NCI-H2029 (cell line): ENCODE data around the gene ARHGAP29.
"Not testable (repeated sequence)": the region's sequence is repeated elsewhere in the genome, so short reads cannot be mapped to it uniquely, and the experiment has no call there.

Source experiments
- DNase-seq: peaks from one replicate; lab custom pipeline; 2025; lab: John Stamatoyannopoulos, UW

Gene ARHGAP29

DNA sequence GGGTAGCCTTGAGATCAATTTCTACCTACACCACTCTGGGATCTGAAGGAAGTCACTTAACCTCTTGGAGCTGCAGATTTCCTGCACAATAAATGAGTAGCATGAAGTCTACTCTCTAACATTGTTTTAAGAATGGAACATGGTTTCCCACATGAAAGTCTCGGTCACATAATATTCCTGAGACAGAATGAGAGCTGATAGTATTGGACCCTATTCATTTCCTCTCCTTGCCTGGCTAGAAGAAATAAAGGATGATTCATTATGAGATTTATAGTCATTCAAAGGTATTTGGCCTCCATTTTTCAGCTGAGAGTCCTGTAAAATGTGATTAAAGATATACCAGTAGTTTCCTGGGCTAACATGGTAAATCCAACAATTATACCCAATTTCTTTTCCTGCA, 56.7 kb downstream of the ARHGAP29 start:
- DNase-seq: no peak

DNA sequence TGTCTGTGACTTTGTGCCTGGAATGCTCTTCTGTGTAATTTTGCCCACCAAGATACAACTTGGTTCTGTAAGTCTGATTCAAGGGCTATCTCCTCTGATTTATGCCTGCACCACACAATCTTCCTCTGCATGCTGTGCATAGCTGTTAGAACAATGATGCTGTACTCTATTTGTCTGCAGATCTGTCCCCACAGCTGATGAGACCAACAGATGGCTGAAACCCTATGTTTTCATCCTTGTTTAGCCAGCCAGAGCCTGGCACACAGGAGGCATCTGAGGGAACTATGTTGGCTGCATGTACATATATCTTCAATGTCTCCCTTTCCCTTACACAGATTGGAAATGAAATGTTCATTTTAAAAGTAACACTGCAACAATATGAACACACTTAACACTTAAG, 58.5 kb downstream of the ARHGAP29 start:
- DNase-seq: no peak

DNA sequence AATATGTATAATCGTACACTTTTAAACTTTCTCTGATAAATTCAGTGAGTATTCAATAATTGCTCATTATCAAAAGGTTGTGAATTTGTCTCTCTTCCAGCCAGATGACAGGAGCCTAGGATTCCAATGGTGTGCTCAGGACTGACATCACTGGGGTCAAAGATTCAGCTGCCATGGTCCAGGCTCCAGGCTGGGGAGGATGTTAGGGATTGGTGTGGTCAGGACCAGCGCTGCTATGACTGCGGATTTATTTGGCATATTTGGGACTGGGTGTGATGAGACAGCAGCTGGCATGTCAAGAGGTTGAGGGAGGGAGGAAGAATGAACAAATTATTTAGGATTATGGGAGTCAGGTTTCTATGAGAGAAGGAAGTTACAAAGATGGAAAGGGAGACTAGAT, 68.3 kb downstream of the ARHGAP29 start:
- no peak for DNase-seq

DNA sequence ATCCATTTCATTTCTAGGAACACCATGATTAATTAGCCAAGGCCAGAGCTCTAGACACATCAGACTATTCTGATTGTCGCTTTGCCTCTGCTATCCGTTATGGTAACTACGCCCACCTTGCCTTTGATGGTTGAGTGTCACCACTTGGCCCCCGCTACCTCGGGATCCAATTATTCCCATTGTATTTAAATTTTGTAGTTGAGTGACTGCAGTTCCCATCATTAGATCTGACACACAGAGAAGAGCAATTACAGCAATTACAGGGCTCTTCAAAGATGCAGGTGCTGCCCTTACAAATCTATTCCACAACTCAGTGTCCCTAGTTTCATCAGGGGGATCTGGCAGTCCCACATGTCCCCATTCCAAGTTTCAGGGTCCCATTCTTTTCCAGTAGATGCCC, 71.5 kb downstream of the ARHGAP29 start:
- DNase-seq: no peak

DNA sequence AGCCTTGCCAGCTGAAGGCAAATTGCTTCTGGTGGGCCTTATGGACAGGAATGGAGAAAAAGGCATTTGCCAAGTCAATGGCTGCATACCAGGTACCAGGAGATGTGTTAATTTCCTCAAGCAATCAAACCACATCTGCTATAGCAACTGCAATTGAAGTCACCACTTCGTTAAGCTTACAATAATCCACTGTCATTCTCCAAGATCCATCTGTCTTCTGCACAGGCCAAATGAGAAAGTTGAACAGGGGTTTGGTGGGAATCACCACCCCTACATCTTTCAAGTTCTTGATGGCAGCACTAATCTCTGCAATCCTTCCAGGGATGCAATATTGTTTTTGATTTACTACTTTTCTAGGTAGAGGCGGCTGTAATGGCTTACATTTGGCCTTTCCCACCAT, 72.5 kb downstream of the ARHGAP29 start:
- DNase-seq: not testable (repeated sequence)

DNA sequence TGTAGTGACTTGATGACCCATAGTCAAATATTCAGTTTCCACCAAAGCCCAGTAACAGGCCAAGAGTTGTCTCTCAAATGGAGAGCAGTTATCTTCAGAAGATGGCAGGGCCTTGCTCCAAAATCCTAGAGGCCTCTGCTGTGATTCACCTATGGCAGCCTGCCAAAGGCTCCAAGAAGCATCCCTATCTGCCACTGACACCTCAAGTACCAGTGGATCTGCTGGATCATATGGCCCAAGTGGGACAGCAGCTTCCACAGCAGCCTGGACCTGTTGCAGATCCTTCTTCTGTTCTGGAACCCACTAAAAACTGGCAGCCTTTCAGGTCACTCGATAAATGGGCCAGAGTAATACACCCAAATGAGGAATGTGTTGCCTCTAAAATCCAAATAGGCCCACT, 73.3 kb downstream of the ARHGAP29 start:
- DNase-seq: not testable (repeated sequence)

DNA sequence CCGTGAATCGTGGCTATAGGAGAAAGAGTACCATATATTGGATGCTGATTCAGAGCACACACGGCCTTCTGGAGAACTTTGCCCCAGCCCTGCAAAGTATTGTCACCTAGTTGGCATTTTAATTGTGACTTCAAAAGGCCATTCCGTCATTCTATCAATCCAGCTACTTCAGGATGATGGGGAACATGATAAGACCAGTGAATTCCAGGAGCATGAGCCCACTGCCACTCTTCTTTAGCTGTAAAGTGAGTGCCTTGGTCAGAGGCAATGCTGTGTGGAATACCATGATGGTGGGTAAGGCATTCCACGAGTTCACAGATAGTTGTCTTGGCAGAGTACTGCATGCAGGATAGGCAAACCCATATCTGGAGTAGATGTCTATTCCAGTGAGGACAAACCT, 74.1 kb downstream of the ARHGAP29 start:
- not testable (repeated sequence) for DNase-seq

DNA sequence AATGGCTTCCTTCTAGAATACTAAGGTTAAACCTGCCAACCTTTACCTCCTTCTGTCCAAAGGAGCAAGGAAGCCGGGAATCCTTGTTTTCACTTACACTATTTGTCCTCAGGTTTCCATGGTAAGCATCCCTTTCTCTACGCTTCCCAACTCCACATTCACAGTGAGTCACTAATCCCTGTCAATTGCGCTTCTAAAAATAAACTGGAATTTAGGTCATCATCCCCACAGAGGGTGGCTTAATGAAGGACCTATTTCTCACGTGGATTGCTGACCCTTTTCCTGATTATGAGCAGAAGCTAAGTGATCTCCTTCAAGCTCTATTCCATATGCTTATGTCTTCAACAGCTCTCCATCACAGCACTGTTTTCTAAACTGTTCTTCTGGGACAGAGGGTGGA, 76.6 kb downstream of the ARHGAP29 start:
- DNase-seq: no peak

DNA sequence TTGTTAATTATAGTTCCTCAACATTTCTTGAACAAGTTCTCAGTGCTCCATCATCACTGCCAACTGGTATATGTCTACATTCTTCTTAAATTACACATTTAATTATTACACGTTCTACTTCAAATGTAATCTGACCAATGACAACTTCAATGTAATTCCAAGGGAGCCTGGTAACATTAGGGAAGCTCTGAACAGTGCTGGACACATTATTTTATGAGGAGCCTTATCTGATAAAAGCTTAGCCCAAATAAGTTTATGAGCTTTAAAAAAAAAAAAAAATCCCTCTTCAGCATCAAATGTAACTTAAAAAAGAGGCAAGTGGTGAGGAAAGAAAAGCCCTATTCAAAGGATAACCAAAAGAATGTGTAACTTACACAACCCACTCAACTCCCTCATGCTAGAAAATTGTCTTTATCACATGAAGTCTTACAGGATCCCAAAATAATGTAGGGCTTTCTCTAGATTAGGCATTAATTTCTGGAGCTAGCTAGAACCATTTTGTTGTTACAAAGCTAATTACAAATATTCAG, 81.2 kb downstream of the ARHGAP29 start:
- no peak for DNase-seq

DNA sequence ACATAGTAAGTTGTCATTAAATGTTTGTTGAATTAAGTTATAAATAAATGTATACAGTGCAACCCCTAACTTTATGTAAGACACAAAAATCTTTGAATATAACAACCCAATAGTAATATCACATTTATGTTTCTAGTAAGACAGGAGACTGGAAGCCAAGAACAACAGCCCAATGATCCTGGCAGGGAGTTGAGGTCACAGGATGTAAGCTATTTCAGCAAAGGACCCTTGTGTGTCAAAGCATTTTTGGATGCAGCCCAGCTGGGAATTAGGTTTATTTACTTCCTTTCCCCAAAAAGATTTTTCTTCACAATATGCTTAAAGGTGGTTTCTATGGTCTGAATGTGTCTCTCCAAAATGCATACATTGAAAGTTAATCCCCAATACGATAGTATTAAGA, 82.4 kb downstream of the ARHGAP29 start:
- DNase-seq: peak; percentile 3

DNA sequence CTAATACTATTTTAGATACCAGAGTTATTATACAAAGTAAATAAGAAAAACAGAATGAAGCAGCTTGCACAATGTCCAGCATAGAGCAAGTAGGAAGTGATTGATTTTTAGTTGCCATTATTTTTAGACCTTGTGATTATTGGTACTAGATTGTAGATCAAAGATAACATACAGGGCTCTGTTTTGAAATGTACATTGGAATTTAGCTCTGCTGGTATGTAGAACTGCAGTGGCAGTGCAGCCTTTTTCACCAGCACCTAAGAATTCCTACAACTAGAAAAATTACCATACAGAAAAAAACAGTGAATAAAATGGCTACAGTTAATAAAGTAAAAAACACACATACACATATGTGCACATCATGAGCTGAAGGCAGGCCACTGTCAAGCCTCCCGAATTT, 84.3 kb downstream of the ARHGAP29 start:
- no peak for DNase-seq

DNA sequence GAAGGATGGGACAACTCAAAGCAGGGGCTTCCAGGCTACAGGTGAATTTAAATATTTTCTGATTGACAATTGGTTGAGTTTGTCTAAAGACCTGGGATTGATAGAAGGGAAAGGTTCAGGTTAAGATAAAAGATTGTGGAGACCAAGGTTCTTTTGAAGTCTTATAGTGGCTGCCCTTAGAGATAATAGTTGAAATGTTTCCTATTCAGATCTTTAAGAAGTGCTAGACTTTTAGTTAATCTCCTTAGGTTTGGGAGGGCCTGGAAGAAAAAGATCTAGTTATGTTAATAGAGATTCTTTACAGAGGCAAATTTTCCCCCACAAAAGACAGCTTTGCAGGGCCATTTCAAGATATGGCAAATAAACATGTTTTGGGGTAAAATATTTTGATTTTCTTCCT, 88.2 kb downstream of the ARHGAP29 start:
- not testable (repeated sequence) for DNase-seq

DNA sequence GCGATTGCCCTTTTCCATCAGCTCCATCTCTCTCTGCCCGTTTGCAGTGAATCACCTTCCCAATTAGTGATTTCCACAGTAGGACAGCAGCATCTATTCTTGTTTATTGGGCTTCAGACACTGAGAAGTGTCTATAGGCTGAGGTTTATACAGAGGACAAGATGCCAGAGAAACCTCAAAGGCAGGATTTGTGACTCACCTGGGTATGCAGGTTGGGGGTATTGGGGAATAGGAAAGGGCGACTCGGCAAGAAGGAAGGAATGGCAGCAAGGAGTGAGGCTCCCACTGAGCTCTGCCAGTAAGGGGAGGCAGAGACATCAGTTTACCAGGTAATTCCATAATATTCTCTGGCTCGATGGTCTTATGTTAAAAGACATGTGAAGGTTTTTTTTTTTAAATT, 91.1 kb downstream of the ARHGAP29 start:
- no peak for DNase-seq

DNA sequence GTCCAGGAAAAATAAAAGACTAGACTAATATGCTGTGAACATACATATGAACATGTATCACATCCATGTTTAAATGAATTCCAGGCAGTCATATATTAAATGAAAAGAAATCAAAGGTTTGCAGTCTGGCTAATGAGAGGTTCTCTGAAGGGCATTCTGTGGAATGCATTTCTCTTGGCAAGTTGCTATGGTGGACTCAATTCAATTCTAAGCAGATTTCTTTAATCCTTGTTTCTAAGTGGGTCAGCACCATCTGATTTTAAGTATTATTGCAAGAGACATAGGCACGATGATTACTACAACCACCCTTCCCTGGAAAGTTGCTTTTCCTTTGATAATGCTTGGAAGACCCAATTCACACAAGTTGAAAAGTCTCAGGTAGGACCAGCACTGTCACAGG, 92.5 kb downstream of the ARHGAP29 start:
- DNase-seq: no peak

DNA sequence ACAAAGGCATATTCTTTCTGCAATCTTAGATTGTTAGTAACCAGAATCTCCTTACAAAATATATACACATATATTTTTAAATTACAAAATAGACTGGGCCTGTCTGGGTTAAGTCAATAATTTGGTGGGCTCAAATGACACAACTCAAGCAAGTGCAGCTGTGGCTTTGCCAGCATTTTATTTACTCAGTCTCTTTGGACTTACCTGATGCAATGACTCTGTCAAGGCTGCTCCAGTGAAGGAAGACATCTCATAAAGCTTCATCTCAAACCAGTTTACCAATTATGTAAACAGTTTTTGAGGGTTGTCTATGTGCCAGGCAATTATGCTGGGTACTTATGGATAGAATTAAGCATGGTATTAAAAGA, 93.6 kb downstream of the ARHGAP29 start:
- peak; percentile 91 for DNase-seq

DNA sequence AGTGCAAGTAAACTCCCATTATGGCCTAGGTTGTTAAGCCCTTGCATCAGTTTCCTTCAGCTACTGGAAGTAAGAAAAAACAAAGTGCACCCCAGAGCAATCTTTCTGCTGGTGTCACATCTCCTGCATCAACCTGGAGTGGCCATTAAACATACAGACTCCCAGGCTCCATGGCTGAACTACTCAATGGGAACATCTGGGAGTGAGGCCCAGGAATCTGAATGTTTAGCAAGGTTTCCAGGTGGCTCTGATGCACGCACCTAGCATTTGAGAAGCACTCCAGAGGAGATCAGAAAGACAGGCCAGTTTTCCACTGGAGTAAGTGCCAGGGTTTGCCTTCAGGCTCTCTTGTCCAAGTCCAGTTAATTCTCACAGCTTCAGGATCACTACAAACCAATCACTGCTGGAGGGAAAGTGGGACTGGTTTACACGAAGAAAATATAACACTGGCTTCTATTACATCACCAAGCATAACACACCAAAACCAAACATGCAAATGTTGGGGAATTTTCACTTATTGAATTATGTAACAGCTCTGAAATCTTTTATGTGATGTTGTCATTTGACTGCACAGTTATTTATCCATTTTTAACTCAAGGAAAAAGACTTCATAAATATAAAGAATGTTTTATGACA, 94.1 kb downstream of the ARHGAP29 start:
- DNase-seq: peak; percentile 57

DNA sequence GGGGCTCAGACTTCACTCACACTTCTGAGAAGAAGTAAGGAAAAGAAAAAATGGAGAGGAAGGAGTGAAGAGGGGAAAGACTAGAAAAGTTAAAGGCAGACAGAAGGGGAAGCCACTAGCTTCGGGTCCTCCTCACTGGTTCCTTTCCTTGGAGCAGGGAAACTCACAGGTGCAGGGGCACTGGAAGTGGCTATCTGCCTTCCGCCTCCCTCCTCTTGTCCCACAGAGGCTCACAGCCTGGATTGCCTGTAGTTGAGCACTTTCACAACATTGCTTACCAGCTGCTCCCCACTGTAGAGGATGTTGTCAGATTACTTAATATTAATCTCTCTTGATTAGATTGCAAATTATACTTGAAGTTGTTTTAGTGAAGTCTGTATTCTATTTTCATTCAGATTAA, 94.8 kb downstream of the ARHGAP29 start:
- DNase-seq: no peak

DNA sequence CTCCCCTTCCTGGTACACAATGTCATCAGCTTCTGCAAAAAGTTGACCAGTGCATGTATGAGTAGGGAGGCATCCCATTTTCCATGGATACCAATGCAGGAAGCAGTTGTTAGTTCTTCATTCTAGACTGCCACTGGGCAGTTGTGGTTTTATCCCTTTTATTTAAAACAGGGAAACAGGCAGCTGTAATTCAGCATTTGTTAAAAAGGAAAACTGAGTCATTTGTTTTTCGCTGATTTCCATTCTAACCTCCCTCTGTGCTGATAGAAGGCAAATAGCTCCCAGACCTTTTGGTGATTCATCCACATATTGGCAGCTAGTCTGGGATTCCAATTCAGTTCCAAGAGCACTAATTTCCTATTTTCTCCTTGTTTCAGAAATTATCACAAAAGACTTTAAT, 95.4 kb downstream of the ARHGAP29 start:
- no peak for DNase-seq

DNA sequence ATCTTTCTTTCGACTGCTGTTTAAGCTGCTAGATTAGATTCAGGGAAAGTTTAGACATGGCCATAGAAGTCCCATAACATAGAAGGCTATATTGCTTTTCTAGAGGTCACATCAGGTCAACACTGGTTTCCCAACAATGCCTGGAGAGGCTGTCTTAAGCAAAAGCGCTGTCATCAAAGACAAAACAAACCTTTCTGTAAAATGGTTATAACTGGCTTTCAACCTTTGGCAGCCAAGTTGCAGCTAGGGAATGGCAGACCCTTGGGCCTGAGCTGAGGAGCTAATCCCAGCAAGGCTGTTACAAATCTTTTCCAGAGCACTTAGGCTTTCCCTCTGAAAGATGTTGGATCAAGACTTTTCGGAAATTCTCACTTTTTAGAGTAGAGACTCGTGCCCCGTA, 105.3 kb downstream of the ARHGAP29 start:
- no peak for DNase-seq

DNA sequence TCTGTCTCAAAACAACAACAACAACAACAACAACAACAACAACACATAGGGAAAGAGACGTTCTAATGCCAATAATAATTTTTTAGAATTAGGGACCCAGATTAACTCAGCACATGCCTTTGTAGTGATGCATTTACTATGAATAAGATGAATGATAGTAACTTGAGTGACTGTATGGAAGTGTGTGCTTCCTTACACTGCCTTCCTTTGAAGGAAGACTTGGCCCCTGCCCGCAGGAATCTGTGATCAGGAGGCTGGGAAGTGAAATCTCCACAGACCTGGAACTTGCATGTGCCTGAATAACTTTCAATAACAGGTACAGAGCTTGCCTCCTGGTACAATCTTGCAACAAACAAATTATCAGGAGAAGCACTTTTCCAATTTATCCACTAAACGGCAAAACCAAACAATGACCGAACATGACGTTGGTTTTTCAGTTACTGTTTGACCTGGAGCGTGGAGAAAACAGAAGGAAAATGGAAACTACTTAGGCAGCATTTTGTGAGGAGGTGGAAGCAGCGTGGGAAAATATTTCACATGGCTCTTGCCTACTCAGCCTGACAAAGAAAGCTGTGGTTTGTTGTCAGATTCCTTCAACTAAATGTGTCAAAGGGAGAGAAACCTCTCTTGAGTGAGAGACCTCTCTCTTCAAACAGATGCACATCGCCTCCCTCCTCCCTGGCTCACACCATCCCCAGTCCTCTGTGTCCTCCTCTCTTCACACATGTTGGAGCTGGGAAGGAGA, 106.4 kb downstream of the ARHGAP29 start:
- no peak for DNase-seq

DNA sequence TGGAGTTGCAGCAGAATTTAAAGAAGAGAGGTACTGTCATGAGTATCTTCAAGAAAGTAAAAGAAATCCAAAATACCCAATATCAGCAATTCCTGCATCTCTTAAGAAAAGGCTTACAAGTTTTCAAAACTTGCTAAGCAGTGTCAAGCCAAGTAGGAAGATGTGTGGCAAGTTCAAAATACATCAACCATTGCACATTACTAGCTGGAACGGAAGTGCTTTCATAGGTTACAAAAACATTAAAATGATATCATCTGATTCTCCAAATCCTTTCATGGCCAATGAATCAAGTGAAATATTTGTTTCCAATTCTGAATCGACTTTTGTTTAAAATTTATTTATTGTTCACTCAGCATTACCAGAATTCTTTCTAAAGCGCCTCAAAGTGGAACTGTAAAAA, 110.7 kb downstream of the ARHGAP29 start:
- no peak for DNase-seq

DNA sequence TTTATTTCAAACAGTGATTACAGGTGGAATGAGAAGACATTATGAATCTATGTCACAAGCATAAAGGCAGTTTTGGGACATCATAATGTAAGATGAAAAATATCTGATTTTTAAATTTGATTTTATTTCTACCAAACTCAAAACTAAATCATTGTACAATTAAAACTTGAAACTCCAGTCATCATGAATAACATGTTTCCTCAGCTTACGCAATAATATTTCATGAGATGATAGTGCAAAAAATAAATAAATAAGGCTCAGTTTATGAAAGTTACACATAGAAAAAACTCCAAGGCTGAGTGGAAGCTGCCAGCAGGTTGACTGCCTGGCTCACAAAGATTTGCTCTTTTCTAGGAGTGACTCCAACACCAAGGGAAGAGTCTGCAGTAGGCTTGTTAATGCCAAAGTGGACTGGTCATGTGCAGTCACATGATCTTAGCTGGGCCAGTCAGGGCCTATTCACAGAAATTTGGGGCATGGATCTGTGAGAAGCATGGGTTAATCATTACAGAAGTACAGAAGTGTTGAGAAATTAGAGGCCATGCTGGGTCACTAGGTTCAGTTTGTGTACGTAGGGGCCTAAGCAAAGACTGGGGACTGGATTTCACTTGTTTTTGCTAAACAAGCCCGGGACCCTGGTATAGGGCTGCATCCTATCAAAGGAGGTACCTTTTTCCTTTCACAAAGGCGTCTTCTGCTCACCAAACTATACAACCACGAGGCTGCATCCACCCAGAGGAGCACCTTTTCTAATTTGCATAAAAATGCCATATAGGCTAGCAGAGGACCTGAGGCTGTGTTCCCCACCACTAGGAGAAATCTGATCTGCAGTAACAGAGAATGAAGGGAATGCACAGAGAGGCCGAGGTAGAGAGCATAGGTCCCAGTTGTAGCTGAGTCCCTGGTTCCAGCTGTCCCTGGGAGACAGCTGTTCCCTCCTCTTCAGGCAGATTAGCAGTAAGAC, 111.6 kb downstream of the ARHGAP29 start:
- no peak for DNase-seq

DNA sequence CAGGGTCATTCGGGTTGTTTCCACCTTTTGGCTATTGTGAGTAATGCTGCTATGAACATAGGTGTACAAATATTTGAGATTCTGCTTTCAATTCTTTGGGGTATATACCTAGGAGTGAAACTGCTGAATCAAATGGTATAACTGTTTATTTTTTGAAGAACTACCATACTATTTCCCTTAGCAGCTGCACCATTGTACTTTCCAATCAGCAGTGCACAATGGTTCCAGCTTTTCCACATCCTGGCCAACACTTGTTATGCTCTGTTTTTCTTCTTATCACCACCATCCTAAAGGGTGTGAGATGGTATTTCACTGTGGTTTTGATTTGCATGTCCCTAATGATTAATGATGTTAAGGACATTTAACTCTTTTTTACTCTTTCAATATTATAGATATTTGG, 112.8 kb downstream of the ARHGAP29 start:
- DNase-seq: no peak
